Activated T-helper 2 cell treated with anti-CD3 and anti-CD28 coated beads, Interferon-gamma antibody, Interleukin-2, Interleukin-4, amounts not matched to agents 10 μg/mL and 5 μg/mL and 100 μg/mL, durations not matched to agents 14 hours and 24 hours and 36 hours (primary cell): ENCODE measurements around the gene SCFD2. TPM values are rescaled to one million over a fixed set of nuclear protein-coding genes. Genes with fewer than 3 reads are reported as not detected.

Source experiments
- DNase-seq: peaks from one replicate; pipeline ENCODE4 v3.0.0; 2021; ENCODE audit warnings: low spot score
- H3K27ac Mint-ChIP-seq: one replicate; pipeline ENCODE4 v1.8.0; 2021; ENCODE audit warnings: mixed read lengths
- H3K27me3 Mint-ChIP-seq: one replicate; pipeline ENCODE4 v1.8.0; 2021; ENCODE audit warnings: low read depth, mixed read lengths
- H3K36me3 Mint-ChIP-seq: one replicate; pipeline ENCODE4 v1.8.0; 2021; ENCODE audit warnings: low read depth, mixed read lengths
- H3K4me1 Mint-ChIP-seq: one replicate; pipeline ENCODE4 v1.8.0; 2021; ENCODE audit warnings: low read depth, mixed read lengths
- H3K4me3 Mint-ChIP-seq: one replicate; pipeline ENCODE4 v1.8.0; 2021; ENCODE audit warnings: low read depth, mild to moderate bottlenecking, moderate library complexity, mixed read lengths
- H3K9me3 Mint-ChIP-seq: one replicate; pipeline ENCODE4 v1.8.0; 2021; ENCODE audit warnings: mixed read lengths
- intact Hi-C: fragments of 100-400 bp; cut with micrococcal nuclease; formaldehyde crosslinking; loops from one replicate; pipeline ENCODE4 v1.15.1; 2023
- total RNA-seq: library from RNA; stranded (reverse); gene quantifications from 2 replicates; pipeline ENCODE4 v1.2.3, GENCODE V29; 2022

SCFD2 gene
- total RNA-seq, 1 donor from 2014 or later: 26.3 TPM

GRCh38 chr4:52961666-52962412 is 404.0 kb downstream of the SCFD2 start:
- Mint-ChIP-seq H3K27me3 (no peaks in the 10 kb centered on the region), H3K4me3 (no peak overlapping the region), H3K9me3 (no peaks in the 10 kb centered on the region), H3K4me1 (no peaks in the 10 kb centered on the region), H3K27ac (no peak overlapping the region), H3K36me3 (no peaks in the 10 kb centered on the region)
- intact Hi-C loops: no loop called here
- no peak for DNase-seq

- Mint-ChIP-seq H3K27ac (no peak overlapping the region), H3K4me3 (no peak overlapping the region), H3K9me3 (no peaks in the 10 kb centered on the region), H3K4me1 (no peaks in the 10 kb centered on the region), H3K36me3 (no peaks in the 10 kb centered on the region), H3K27me3 (no peaks in the 10 kb centered on the region)
- intact Hi-C loops: no loop called here
- no peak for DNase-seq
These were observed 406.3 kb downstream of the SCFD2 start for GRCh38 chr4:52959541-52959940.

GRCh38 chr4:52957835-52958631 is 407.8 kb downstream of the SCFD2 start:
- no peaks in the 10 kb centered on the region for H3K4me1 Mint-ChIP-seq
- no peaks in the 10 kb centered on the region for H3K9me3 Mint-ChIP-seq
- intact Hi-C loops: no loop called here
- H3K4me3 Mint-ChIP-seq: no peak overlapping the region
- no peaks in the 10 kb centered on the region for H3K27me3 Mint-ChIP-seq
- DNase-seq: no peak
- no peaks in the 10 kb centered on the region for H3K36me3 Mint-ChIP-seq
- no peak overlapping the region for H3K27ac Mint-ChIP-seq

GRCh38 chr4:52957220-52957686 is 408.6 kb downstream of the SCFD2 start:
- Mint-ChIP-seq H3K27me3 (no peaks in the 10 kb centered on the region), H3K9me3 (no peaks in the 10 kb centered on the region), H3K36me3 (no peaks in the 10 kb centered on the region), H3K27ac (no peak overlapping the region), H3K4me1 (no peaks in the 10 kb centered on the region), H3K4me3 (no peak overlapping the region)
- no peak for DNase-seq
- intact Hi-C loops: no loop called here

GRCh38 chr4:52956691-52957090 is 409.2 kb downstream of the SCFD2 start:
- intact Hi-C loops: no loop called here
- H3K36me3 Mint-ChIP-seq: no peaks in the 10 kb centered on the region
- H3K4me1 Mint-ChIP-seq: no peaks in the 10 kb centered on the region
- H3K27ac Mint-ChIP-seq: no peak overlapping the region
- H3K27me3 Mint-ChIP-seq: no peaks in the 10 kb centered on the region
- DNase-seq: no peak
- no peak overlapping the region for H3K4me3 Mint-ChIP-seq
- H3K9me3 Mint-ChIP-seq: no peaks in the 10 kb centered on the region

GRCh38 chr4:52954560-52955170 is 411.2 kb downstream of the SCFD2 start:
- intact Hi-C loops: no loop called here
- H3K36me3 Mint-ChIP-seq: no peaks in the 10 kb centered on the region
- H3K9me3 Mint-ChIP-seq: no peaks in the 10 kb centered on the region
- H3K27ac Mint-ChIP-seq: no peak overlapping the region
- no peaks in the 10 kb centered on the region for H3K27me3 Mint-ChIP-seq
- DNase-seq: no peak
- no peak overlapping the region for H3K4me3 Mint-ChIP-seq
- H3K4me1 Mint-ChIP-seq: no peaks in the 10 kb centered on the region

- Mint-ChIP-seq H3K4me1 (no peaks in the 10 kb centered on the region), H3K27ac (no peak overlapping the region), H3K27me3 (no peaks in the 10 kb centered on the region), H3K4me3 (no peak overlapping the region), H3K9me3 (no peaks in the 10 kb centered on the region), H3K36me3 (no peaks in the 10 kb centered on the region)
- no peak for DNase-seq
- intact Hi-C loops: no loop called here
These were observed 413.3 kb downstream of the SCFD2 start for GRCh38 chr4:52952540-52952939.

GRCh38 chr4:52951016-52951415 is 414.8 kb downstream of the SCFD2 start:
- H3K36me3 Mint-ChIP-seq: no peaks in the 10 kb centered on the region
- H3K9me3 Mint-ChIP-seq: no peaks in the 10 kb centered on the region
- H3K27ac Mint-ChIP-seq: no peak overlapping the region
- H3K4me3 Mint-ChIP-seq: no peak overlapping the region
- no peaks in the 10 kb centered on the region for H3K27me3 Mint-ChIP-seq
- H3K4me1 Mint-ChIP-seq: no peaks in the 10 kb centered on the region
- no peak for DNase-seq
- intact Hi-C loops: no loop called here

GRCh38 chr4:52950226-52950625 is 415.6 kb downstream of the SCFD2 start:
- Mint-ChIP-seq H3K27ac (no peak overlapping the region), H3K9me3 (no peaks in the 10 kb centered on the region), H3K4me3 (no peak overlapping the region), H3K4me1 (no peaks in the 10 kb centered on the region), H3K36me3 (no peaks in the 10 kb centered on the region), H3K27me3 (no peaks in the 10 kb centered on the region)
- intact Hi-C loops: no loop called here
- no peak for DNase-seq

- H3K27ac Mint-ChIP-seq: no peak overlapping the region
- no peaks in the 10 kb centered on the region for H3K4me1 Mint-ChIP-seq
- no peak for DNase-seq
- H3K36me3 Mint-ChIP-seq: no peaks in the 10 kb centered on the region
- H3K4me3 Mint-ChIP-seq: no peak overlapping the region
- H3K27me3 Mint-ChIP-seq: no peaks in the 10 kb centered on the region
- no peaks in the 10 kb centered on the region for H3K9me3 Mint-ChIP-seq
- intact Hi-C loops: no loop called here
These were observed 416.5 kb downstream of the SCFD2 start for GRCh38 chr4:52949336-52949735.

- Mint-ChIP-seq H3K4me1 (no peaks in the 10 kb centered on the region), H3K27ac (no peak overlapping the region), H3K4me3 (no peak overlapping the region), H3K27me3 (no peaks in the 10 kb centered on the region), H3K9me3 (no peaks in the 10 kb centered on the region), H3K36me3 (no peaks in the 10 kb centered on the region)
- intact Hi-C loops: no loop called here
- DNase-seq: no peak
These were observed 417.8 kb downstream of the SCFD2 start for GRCh38 chr4:52948057-52948423.

GRCh38 chr4:52947401-52948056 is 418.3 kb downstream of the SCFD2 start:
- Mint-ChIP-seq H3K36me3 (no peaks in the 10 kb centered on the region), H3K4me1 (no peaks in the 10 kb centered on the region), H3K27me3 (no peaks in the 10 kb centered on the region), H3K27ac (no peak overlapping the region), H3K4me3 (no peak overlapping the region), H3K9me3 (no peaks in the 10 kb centered on the region)
- intact Hi-C loops: no loop called here
- no peak for DNase-seq

- DNase-seq: no peak
- Mint-ChIP-seq H3K36me3 (no peaks in the 10 kb centered on the region), H3K9me3 (no peaks in the 10 kb centered on the region), H3K27me3 (no peaks in the 10 kb centered on the region), H3K4me3 (no peak overlapping the region), H3K4me1 (no peaks in the 10 kb centered on the region), H3K27ac (no peak overlapping the region)
- intact Hi-C loops: no loop called here
These were observed 419.0 kb downstream of the SCFD2 start for GRCh38 chr4:52946855-52947254.
